TTC549 (cell line): Measurements from ENCODE around the gene CWC27.
"Not testable (repeated sequence)": the region's sequence is repeated elsewhere in the genome, so short reads cannot be mapped to it uniquely, and the experiment has no call there.

Experiments used
- FAIRE-seq: peaks from 2 replicates; lab custom pipeline; 2012; peaks lifted over from hg19 to GRCh38; lab: Jason Lieb, UNC

CWC27 gene

DNA sequence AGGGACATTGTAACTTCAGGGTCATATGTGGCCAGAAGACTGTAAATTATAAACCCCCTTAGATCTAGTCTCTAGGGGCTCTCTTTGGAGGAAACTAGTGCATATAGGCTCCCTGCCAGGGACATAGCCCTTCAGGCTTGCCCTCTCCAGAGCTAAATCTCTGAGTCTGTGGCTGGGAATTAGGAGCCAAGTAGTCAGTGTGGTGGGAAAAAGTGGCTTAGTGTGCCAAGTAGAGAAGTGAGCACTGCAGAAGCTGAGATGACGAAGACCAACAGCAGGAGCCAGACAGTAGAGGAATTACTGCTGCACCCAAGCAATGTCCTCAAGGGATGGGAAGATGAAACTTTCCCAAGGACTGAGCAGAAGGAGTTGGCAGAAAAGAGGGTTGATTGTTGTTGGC is 71.2 kb downstream of the CWC27 start:
- FAIRE-seq: no peak

- FAIRE-seq: no peak
These were observed 72.2 kb downstream of the CWC27 start for GRCh38 chr5:64840958-64841357.

GRCh38 chr5:64853777-64854176 is 85.0 kb downstream of the CWC27 start:
- no peak for FAIRE-seq

DNA sequence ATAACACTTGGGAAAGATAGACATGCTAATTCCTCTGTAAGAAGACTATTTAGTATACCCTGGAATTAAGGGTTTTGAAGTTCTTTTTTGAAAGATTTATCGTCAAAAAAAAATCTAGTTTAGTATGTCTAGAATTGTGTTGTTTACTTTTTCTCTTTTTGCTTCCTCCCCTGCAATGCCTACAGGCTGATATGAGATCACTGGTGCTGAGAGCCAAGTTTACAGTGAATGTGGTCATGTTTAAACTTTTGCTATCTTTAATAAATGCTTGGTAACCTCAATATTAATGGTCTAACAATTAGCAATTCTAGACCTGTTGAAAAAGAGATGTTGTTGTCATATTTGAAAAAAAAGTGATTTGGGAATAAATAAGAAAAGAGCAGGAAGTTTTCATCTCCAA is 86.1 kb downstream of the CWC27 start:
- FAIRE-seq: no peak

DNA sequence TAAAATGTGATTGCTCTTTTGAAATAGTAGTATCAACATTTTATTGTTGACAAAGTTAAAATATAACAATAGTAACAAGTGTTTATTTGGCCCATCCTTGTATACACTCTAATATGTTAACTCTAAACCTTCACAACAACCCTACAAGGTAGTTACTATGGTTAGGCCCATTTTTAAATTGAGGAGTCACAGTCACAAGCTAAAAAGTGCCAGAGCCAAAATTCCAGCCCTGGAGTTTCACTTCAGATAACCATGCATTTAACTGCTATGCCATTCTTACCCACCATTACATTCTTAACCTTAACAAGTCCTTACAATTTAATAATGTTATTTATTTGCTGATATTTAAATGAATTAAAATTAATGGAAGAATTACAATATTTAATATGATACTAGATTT is 91.2 kb downstream of the CWC27 start:
- FAIRE-seq: peak; percentile 28

- no peak for FAIRE-seq
These were observed 92.6 kb downstream of the CWC27 start for GRCh38 chr5:64861281-64861680.

GRCh38 chr5:64864171-64864570 is 95.4 kb downstream of the CWC27 start:
- no peak for FAIRE-seq

DNA sequence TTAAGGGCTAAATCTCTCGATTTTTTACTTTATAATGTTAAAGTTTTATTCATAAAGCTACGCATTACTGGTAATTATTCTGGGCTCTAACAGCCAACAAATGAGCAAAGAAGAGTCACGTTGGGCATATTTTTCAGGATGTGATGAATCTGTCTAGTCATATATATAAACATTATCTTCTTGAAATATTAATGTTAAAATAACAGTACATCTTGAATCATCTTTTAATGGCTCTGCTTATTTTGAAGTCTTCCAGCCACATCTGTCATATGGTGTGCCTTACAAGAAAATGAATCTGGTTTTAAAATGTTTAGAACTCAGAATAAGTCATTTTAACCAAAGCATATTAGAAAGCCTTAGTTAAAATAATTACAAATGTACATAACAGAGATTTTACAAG is 96.9 kb downstream of the CWC27 start:
- FAIRE-seq: no peak

DNA sequence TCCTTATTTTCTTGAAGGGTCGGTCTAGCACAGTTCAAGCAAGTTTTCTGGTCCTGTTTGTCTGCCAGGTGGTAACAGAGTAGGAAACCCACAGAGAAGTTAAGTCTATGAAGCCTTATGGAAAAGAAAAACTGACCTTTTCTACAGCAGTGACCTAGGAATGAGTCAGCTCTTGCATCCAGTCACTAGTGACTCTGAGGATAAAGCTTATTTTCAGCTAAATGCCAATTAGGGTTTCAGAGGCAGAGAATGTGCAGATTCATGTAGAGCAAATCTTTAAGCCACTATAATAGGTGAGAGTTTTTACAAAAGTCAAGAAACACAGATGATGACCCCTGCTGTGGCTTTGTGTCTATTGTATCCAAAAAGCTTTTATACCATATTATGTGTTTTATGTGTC is 100.7 kb downstream of the CWC27 start:
- no peak for FAIRE-seq

DNA sequence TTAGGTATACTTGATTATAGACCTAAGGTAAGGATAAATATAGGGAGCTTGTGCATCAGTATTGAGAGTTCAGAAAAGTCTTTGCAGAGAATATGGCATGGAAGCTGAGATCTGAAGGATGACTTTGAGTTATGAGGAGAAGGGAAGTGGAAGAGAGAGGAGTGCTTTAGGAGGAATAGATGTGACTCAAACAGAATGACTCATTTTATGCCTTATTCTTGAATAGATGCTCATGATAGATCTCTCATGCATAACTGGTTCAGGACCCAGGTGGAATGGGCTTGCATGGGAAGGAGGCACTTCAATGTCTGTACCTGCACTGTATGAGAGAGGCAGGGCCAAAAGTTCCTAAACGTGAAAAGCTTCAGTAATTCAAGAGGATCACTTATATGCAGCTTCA is 103.3 kb downstream of the CWC27 start:
- FAIRE-seq: no peak

DNA sequence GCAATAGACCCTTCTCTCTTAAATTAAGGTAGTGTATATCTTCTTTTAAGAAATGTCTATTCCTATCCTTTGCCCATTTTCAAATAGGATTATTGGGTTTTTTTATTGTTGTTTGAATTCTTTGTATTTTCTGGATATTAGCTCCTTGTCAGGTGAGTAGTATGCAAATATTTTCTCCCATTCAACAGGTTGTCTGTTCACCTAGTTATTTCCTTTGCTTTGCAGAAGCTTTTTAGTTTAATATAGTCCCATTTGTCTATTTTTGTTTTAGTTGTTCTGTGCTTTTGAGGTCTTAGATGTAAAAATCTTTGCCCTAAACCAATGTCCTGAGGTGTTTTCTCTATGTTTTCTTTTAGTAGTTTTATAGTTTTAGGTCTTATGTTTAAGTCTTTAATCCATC is 104.7 kb downstream of the CWC27 start:
- no peak for FAIRE-seq

DNA sequence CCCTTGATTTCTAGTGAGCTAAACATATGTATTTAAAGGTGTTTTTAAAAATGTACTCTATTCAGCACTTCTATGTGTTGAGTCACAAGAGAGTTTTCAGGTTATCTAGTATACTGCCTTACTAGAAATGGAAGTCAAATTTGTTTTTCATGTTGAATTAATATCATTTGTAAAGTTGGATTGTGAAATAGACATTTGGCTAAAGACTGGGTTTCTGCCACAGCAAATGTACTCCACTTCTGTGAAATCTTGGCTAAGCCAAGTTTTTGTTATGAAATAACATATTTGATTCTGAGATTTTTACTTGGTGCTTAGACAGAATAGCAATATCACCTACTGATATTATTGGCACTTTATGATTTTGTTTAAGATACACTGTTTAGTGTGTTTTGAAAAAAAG is 106.0 kb downstream of the CWC27 start:
- no peak for FAIRE-seq

GRCh38 chr5:64876203-64876602 is 107.5 kb downstream of the CWC27 start:
- FAIRE-seq: no peak

- FAIRE-seq: no peak
These were observed 112.1 kb downstream of the CWC27 start for GRCh38 chr5:64880821-64881220.

DNA sequence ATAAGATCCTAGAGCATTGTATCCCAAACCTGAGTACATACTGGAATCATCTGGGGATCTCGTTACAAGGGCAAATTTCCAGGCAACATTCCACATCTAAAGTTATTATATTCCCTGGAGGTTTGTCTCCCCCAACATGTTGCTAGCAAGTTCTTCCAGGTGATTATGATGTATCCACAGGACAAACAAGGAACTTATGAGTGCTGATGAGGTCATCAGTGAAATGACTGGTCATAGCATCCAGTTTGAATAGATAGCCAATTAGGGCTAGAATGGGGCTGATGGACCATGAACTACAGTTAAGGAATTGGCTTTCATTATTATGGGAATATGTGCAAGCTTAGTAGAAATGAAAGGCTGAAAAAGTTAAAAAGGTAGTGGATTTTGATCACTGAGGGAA is 115.2 kb downstream of the CWC27 start:
- no peak for FAIRE-seq

- FAIRE-seq: no peak
These were observed 115.8 kb downstream of the CWC27 start for GRCh38 chr5:64884541-64884940.

DNA sequence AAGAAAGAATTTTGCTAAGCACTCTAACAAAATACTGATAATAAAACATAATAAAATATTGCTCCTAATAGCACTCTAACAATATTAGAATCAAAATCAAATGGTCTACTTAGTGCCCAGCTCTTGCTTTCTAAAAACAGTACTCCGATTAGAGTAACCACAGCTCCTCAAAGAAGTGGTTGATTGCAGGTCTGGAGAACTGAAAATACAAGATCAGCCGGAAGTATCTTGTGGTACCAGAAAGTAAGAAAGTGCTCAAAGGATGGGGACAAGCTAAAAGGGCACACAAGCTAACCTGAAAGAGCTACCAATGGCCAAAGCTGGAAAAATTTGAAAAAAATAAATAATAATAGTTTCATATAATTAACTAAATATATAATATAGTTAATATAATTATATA is 119.2 kb downstream of the CWC27 start:
- no peak for FAIRE-seq

GRCh38 chr5:64895748-64896147 is 127.0 kb downstream of the CWC27 start:
- no peak for FAIRE-seq

DNA sequence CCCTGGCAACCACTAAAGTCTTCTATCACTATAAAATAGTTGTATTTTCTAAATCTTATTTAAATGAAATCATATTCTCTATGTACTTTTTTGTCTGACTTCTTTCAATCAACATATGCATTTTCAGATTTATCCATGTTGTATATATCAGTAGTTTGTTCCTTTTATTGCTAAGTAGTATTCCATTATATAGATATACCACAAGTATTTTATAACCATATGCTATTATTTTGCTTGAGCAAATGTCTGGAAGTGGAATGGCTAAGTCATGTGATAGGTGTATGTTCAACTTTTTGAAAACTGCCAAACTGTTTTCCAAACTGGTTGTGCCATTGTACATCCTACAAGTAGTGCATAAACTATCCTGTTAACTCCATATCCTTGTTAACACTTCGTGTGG is 131.1 kb downstream of the CWC27 start:
- no peak for FAIRE-seq

DNA sequence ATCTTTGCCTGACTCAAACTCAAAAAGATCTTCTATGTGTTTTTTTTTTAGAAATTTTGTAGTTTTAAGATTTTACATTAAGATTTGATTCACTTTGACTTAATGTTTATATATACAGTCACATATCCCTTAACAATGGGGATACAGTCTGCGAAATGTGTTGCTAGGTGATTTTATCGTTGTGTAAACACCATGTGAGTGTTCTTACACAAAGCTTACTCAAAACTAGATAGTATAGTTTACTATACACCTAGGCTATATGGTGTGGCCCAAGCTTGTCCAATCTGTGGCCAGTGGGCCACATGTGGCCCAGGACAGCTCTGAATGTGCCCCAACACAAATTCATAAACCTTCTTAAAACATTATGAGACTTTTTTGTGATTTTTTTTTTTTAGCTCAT is 131.9 kb downstream of the CWC27 start:
- no peak for FAIRE-seq

DNA sequence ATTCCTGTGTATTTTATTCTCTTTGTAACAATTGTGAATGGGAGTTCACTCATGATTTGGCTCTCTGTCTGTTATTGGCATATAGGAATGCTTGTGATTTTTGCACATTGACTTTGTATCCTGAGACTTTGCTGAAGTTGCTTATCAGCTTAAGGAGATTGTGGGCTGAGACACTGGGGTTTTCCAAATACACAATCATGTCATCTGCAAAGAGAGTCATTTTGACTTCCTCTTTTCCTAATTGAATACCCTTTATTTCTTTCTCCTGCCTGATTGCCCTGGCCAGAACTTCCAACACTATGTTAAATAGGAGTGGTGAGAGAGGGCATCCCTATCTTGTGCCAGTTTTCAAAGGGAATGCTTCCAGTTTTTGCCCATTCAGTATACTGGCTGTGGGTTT is 138.7 kb downstream of the CWC27 start:
- not testable (repeated sequence) for FAIRE-seq

GRCh38 chr5:64914396-64914795 is 145.7 kb downstream of the CWC27 start:
- FAIRE-seq: no peak

- no peak for FAIRE-seq
These were observed 149.4 kb downstream of the CWC27 start for GRCh38 chr5:64918083-64918482.

- FAIRE-seq: no peak
These were observed 152.7 kb downstream of the CWC27 start for GRCh38 chr5:64921386-64921785.

GRCh38 chr5:64923151-64923685 is 154.5 kb downstream of the CWC27 start:
- FAIRE-seq: no peak
